IMR-90 (cell line): ENCODE measurements around the gene CCDC40. TPM values are rescaled to one million over a fixed set of nuclear protein-coding genes. Genes with fewer than 3 reads are reported as not detected.

ENCODE experiments used
- ATAC-seq: fragments of 200-7000 bp; cut with Tn5 transposase; 2 replicates; pipeline ENCODE4 v1.9.1; 2020; ENCODE audit warnings: low read depth, mild to moderate bottlenecking, moderate library complexity
- BruUV-seq: library from RNA; stranded (reverse); fragments of 400-500 nt; replicated peaks from 2 replicates; lab custom pipeline; 2021; lab: Mats Ljungman, UMichigan
- CTCF ChIA-PET: fragments of 300-600 bp; formaldehyde crosslinking; extraction: SDS; loops from one replicate; lab custom pipeline; 2021; ENCODE audit warnings: antibody characterized with exemption; lab: Yijun Ruan, JAX
- POLR2A ChIA-PET: fragments of 300-600 bp; sonication (Branson Sonifier 250); formaldehyde crosslinking; loops from one replicate; lab custom pipeline; 2022; ENCODE audit warnings: antibody characterized with exemption; ENCODE audit not compliant: unreplicated experiment; lab: Charles Lee
- DNase-seq: peaks from one replicate; pipeline ENCODE4 v3.0.0; 2013
- H2AFZ ChIP-seq: replicated peaks from 2 replicates; pipeline ENCODE3; 2013; ENCODE audit warnings: low read length, mild to moderate bottlenecking; ENCODE audit not compliant: poor library complexity
- H2AK5ac ChIP-seq: 2 replicates; pipeline ENCODE4 v1.6.1; 2013; ENCODE audit warnings: low read depth, low read length, inconsistent platforms
- H2AK9ac ChIP-seq: replicated peaks from 2 replicates; pipeline ENCODE3; 2013; ENCODE audit warnings: mild to moderate bottlenecking, low read depth, low read length, moderate library complexity; ENCODE audit not compliant: poor library complexity
- H2BK120ac ChIP-seq: 2 replicates; pipeline ENCODE4 v1.6.1; 2013; ENCODE audit warnings: low read depth, low read length, inconsistent platforms
- H2BK15ac ChIP-seq: 3 replicates; pipeline ENCODE4 v1.6.1; 2013; ENCODE audit warnings: low read depth, low read length, inconsistent platforms
- H2BK20ac ChIP-seq: 2 replicates; pipeline ENCODE4 v1.6.1; 2013; ENCODE audit warnings: low read depth, mild to moderate bottlenecking, inconsistent platforms, low read length, moderate library complexity
- H2BK5ac ChIP-seq: 2 replicates; pipeline ENCODE4 v1.6.1; 2013; ENCODE audit warnings: mild to moderate bottlenecking, low read depth, low read length, inconsistent platforms; ENCODE audit not compliant: poor library complexity, severe bottlenecking
- H3K14ac ChIP-seq: replicated peaks from 2 replicates; pipeline ENCODE4 v1.6.1; 2013; ENCODE audit warnings: low read depth, low read length, inconsistent platforms
- H3K18ac ChIP-seq: 2 replicates; pipeline ENCODE4 v1.6.1; 2013; ENCODE audit warnings: low read depth, low read length, control low read depth
- H3K23ac ChIP-seq: 2 replicates; pipeline ENCODE4 v1.6.1; 2013; ENCODE audit warnings: low read depth, low read length, inconsistent platforms
- H3K27ac ChIP-seq: 2 replicates; pipeline ENCODE4 v1.5.1; 2013; ENCODE audit warnings: mild to moderate bottlenecking, control low read depth, low read length; ENCODE audit not compliant: insufficient read depth
- H3K27me3 ChIP-seq: 2 replicates; pipeline ENCODE4 v1.6.1; 2013; ENCODE audit warnings: low read length; ENCODE audit not compliant: control insufficient read depth, insufficient read depth
- H3K36me3 ChIP-seq: 2 replicates; pipeline ENCODE4 v1.6.1; 2013; ENCODE audit warnings: low read length, mixed read lengths; ENCODE audit not compliant: control insufficient read depth, insufficient read depth
- H3K4ac ChIP-seq: 2 replicates; pipeline ENCODE4 v1.6.1; 2013; ENCODE audit warnings: low read depth, low read length, inconsistent platforms
- H3K4me1 ChIP-seq: 2 replicates; pipeline ENCODE4 v1.6.1; 2013; ENCODE audit warnings: low read length, mixed read lengths; ENCODE audit not compliant: control insufficient read depth, insufficient read depth
- H3K4me2 ChIP-seq: 2 replicates; pipeline ENCODE4 v1.6.1; 2013; ENCODE audit warnings: low read depth, mild to moderate bottlenecking, control low read depth, low read length, moderate library complexity
- H3K4me3 ChIP-seq: 2 replicates; pipeline ENCODE4 v1.5.1; 2013; ENCODE audit warnings: low read depth, mild to moderate bottlenecking, control low read depth, low read length, moderate library complexity; ENCODE audit not compliant: insufficient read depth
- H3K56ac ChIP-seq: 2 replicates; pipeline ENCODE4 v1.6.1; 2013; ENCODE audit warnings: low read length, inconsistent platforms; ENCODE audit not compliant: insufficient read depth; ENCODE audit errors: extremely low read depth
- H3K79me1 ChIP-seq, 2 experiments: 2 replicates each; pipeline ENCODE4 v1.6.1; 2013; ENCODE audit warnings: low read length in 2 of 2, inconsistent platforms in 1 of 2, low read depth in 1 of 2
- H3K9ac ChIP-seq: 2 replicates; pipeline ENCODE4 v1.6.1; 2013; ENCODE audit warnings: low read depth, low read length, control low read depth
- H3K9me1 ChIP-seq: 2 replicates; pipeline ENCODE4 v1.6.1; 2013; ENCODE audit warnings: low read length, inconsistent platforms; ENCODE audit not compliant: insufficient read depth
- H3K9me3 ChIP-seq: 2 replicates; pipeline ENCODE4 v1.6.1; 2013; ENCODE audit warnings: low read length; ENCODE audit not compliant: control insufficient read depth, insufficient read depth
- H4K20me1 ChIP-seq: 2 replicates; pipeline ENCODE4 v1.6.1; 2013; ENCODE audit warnings: low read length, inconsistent platforms; ENCODE audit not compliant: insufficient read depth
- H4K5ac ChIP-seq: 2 replicates; pipeline ENCODE4 v1.6.1; 2013; ENCODE audit warnings: mild to moderate bottlenecking, low read depth, low read length, control low read depth
- H4K8ac ChIP-seq, 2 experiments: 2 replicates each; pipeline ENCODE4 v1.6.1; 2013; ENCODE audit warnings: low read depth in 2 of 2, low read length in 2 of 2, control low read depth in 1 of 2, inconsistent platforms in 1 of 2
- H4K91ac ChIP-seq: 2 replicates; pipeline ENCODE4 v1.6.1; 2013; ENCODE audit warnings: low read depth, low read length, inconsistent platforms; ENCODE audit not compliant: insufficient read depth
- BHLHE40 ChIP-seq: fragments of 150-350 bp; IDR thresholded peaks from 2 replicates; pipeline ENCODE4 v1.6.1; 2016; ENCODE audit warnings: mild to moderate bottlenecking, low read depth, low read length
- MXI1 ChIP-seq: IDR thresholded peaks from 2 replicates; pipeline ENCODE4 v1.6.1; 2012; ENCODE audit warnings: low read depth, mild to moderate bottlenecking, low read length, moderate library complexity, borderline replicate concordance
- NFE2L2 ChIP-seq: fragments of 150-350 bp; IDR thresholded peaks from 2 replicates; pipeline ENCODE4 v1.6.1; 2016; ENCODE audit warnings: low read depth, mild to moderate bottlenecking, low read length
- RFX5 ChIP-seq: IDR thresholded peaks from 2 replicates; pipeline ENCODE4 v1.8.0; 2012; ENCODE audit warnings: low read depth, mild to moderate bottlenecking, low read length, moderate library complexity
- SMC3 ChIP-seq: fragments of 150-350 bp; IDR thresholded peaks from 2 replicates; pipeline ENCODE4 v1.6.1; 2016; ENCODE audit warnings: low read depth, mild to moderate bottlenecking, antibody characterized with exemption, low read length, moderate library complexity
- WGBS, 2 experiments: methylation state at CpG; one replicate each; pipeline versions ENCODE4 v1.1.5 to v1.1.7; 2013; ENCODE audit warnings: missing lambda C conversion rate in 2 of 2; ENCODE audit not compliant: insufficient read length in 1 of 2; ENCODE audit errors: extremely low coverage in 2 of 2; 5-methylcytosine and 5-hydroxymethylcytosine counted together
- dilution Hi-C: fragments of 300-500 bp; cut with HindIII; formaldehyde crosslinking; loops from one replicate; pipeline ENCODE4 v1.14.3; 2018; ENCODE audit warnings: low sequenced_read_pairs; ENCODE audit not compliant: unreplicated experiment
- in situ Hi-C: fragments of 300-500 bp; cut with MboI; formaldehyde crosslinking; loops from 3 replicates; pipeline ENCODE4 v1.14.3; 2019; ENCODE audit warnings: low sequenced_read_pairs, inconsistent platforms, mixed read lengths
- intact Hi-C: fragments of 100-400 bp; cut with micrococcal nuclease; formaldehyde crosslinking; loops from 2 replicates; pipeline ENCODE4 v1.10.0; 2022
- polyA plus RNA-seq, 3 experiments: library from polyadenylated mRNA; depleted of rRNA; stranded (reverse); fragments of >200 nt; gene quantifications; 2 replicates each; pipeline ENCODE4 v1.2.3, GENCODE V29; 2012; ENCODE audit warnings: low replicate concordance in 1 of 3
- total RNA-seq: library from RNA; depleted of rRNA; stranded (reverse); fragments of >200 nt; gene quantifications from 2 replicates; pipeline ENCODE4 v1.2.3, GENCODE V29; 2012

CCDC40 gene
- total and polyA plus RNA-seq, 2 of the 4 experiments (the other 2 are of a cell fraction) = 0.90 to 4.7 TPM

- no peaks in the 10 kb centered on the region for H3K36me3 ChIP-seq
- in situ Hi-C loops (no loop called here), dilution Hi-C loops (no loop called here), intact Hi-C loops (no loop called here)
- H3K9me3 ChIP-seq = no peaks in the 10 kb centered on the region
- H3K79me1 ChIP-seq = peaks cover 0 to 14% of the 10 kb centered on the region in 2 experiments; a peak in 3 of 4 replicates
- no peak overlapping the region for H3K27ac ChIP-seq
- no peak overlapping the region for H4K5ac ChIP-seq
- TF ChIP-seq MXI1 (no peak), NFE2L2 (no peak), SMC3 (no peak), BHLHE40 (no peak), RFX5 (no peak)
- H2BK20ac ChIP-seq = no peak overlapping the region
- ATAC-seq (no peak), DNase-seq (no peak)
- H3K4ac ChIP-seq = no peak overlapping the region
- H3K4me3 ChIP-seq = no peak overlapping the region
- no peak overlapping the region for H3K9ac ChIP-seq
- H3K14ac ChIP-seq = no peak overlapping the region
- no peaks in the 10 kb centered on the region for H4K20me1 ChIP-seq
- H3K27me3 ChIP-seq = no peaks in the 10 kb centered on the region
- H4K8ac ChIP-seq = no peak overlapping the region
- H2AK9ac ChIP-seq = no peak overlapping the region
- ChIA-PET POLR2A (no interaction called here), CTCF (no interaction called here)
- BruUV-seq = no TSS peak
- no peak overlapping the region for H2BK120ac ChIP-seq
- H2BK5ac ChIP-seq = no peak overlapping the region
- H3K4me2 ChIP-seq = no peak overlapping the region
- no peak overlapping the region for H3K56ac ChIP-seq
- H3K9me1 ChIP-seq = peaks cover 8% of the 10 kb centered on the region
- no peak overlapping the region for H4K91ac ChIP-seq
- no peak overlapping the region for H2AFZ ChIP-seq
- H2AK5ac ChIP-seq = no peak overlapping the region
- H3K23ac ChIP-seq = no peak overlapping the region
- 85% methylated on average over 13 of the region's 23 CpGs; no CpG with 5 or more reads in 1 of the 2 experiments for WGBS, 2 experiments
- no peak overlapping the region for H2BK15ac ChIP-seq
- H3K4me1 ChIP-seq = peaks cover 6% of the 10 kb centered on the region
- no peak overlapping the region for H3K18ac ChIP-seq
These were observed 61.6 kb downstream of the CCDC40 start for GRCh38 chr17:80097844-80098691.
